Progenitor cell of endocrine pancreas (in vitro differentiated cells): ENCODE data around the gene PRUNE2. TPM values are rescaled to one million over a fixed set of nuclear protein-coding genes. Genes with fewer than 3 reads are reported as not detected.

Experiments
- DNase-seq: peaks from one replicate; pipeline ENCODE4 v3.0.0; 2021; ENCODE audit warnings: low spot score; ENCODE audit not compliant: unreplicated experiment
- H3K27ac Mint-ChIP-seq: 2 replicates; pipeline ENCODE4 v1.8.0; 2021; ENCODE audit warnings: mild to moderate bottlenecking, moderate library complexity, mixed read lengths
- H3K27me3 Mint-ChIP-seq: 2 replicates; pipeline ENCODE4 v1.8.0; 2021; ENCODE audit warnings: mixed read lengths
- H3K36me3 Mint-ChIP-seq: 2 replicates; pipeline ENCODE4 v1.8.0; 2022; ENCODE audit warnings: mixed read lengths; ENCODE audit not compliant: insufficient read depth
- H3K4me1 Mint-ChIP-seq: 2 replicates; pipeline ENCODE4 v1.8.0; 2021; ENCODE audit warnings: low read depth, mixed read lengths
- H3K4me3 Mint-ChIP-seq: 2 replicates; pipeline ENCODE4 v1.8.0; 2021; ENCODE audit warnings: low read depth, mild to moderate bottlenecking, moderate library complexity, mixed read lengths
- H3K9me3 Mint-ChIP-seq: 2 replicates; pipeline ENCODE4 v1.8.0; 2021; ENCODE audit warnings: low read depth, mixed read lengths
- CTCF ChIP-seq: fragments of 200-600 bp; sonication (generic); IDR thresholded peaks from one replicate; pipeline ENCODE4 v1.5.0; 2021; ENCODE audit warnings: antibody characterized with exemption, mild to moderate bottlenecking; ENCODE audit not compliant: unreplicated experiment
- total RNA-seq: library from RNA; stranded (reverse); gene quantifications from 2 replicates; pipeline ENCODE4 v1.2.1, GENCODE V29; 2021

PRUNE2 gene
- total RNA-seq, 1 donor from 2014 or later: 5.6 TPM

- peaks cover 26% of the 10 kb centered on the region for H3K4me1 Mint-ChIP-seq
- peak; percentile 28 for TF ChIP-seq CTCF
- no peak for DNase-seq
- no peak overlapping the region for H3K4me3 Mint-ChIP-seq
- peaks cover 10% of the 10 kb centered on the region for H3K27me3 Mint-ChIP-seq
- H3K9me3 Mint-ChIP-seq: no peaks in the 10 kb centered on the region
- no peaks in the 10 kb centered on the region for H3K36me3 Mint-ChIP-seq
- H3K27ac Mint-ChIP-seq: no peak overlapping the region
Observed at GRCh38 chr9:76718166-76718565, 187.7 kb downstream of the PRUNE2 start.

- H3K27me3 Mint-ChIP-seq: peaks cover 7% of the 10 kb centered on the region
- no peaks in the 10 kb centered on the region for H3K9me3 Mint-ChIP-seq
- no peak overlapping the region for H3K4me3 Mint-ChIP-seq
- peaks cover 28% of the 10 kb centered on the region for H3K4me1 Mint-ChIP-seq
- no peak for TF ChIP-seq CTCF
- H3K27ac Mint-ChIP-seq: no peak overlapping the region
- DNase-seq: no peak
- H3K36me3 Mint-ChIP-seq: no peaks in the 10 kb centered on the region
Observed at GRCh38 chr9:76717613-76718012, 188.3 kb downstream of the PRUNE2 start.

- no peaks in the 10 kb centered on the region for H3K36me3 Mint-ChIP-seq
- peaks cover 28% of the 10 kb centered on the region for H3K4me1 Mint-ChIP-seq
- no peak overlapping the region for H3K27ac Mint-ChIP-seq
- no peak overlapping the region for H3K4me3 Mint-ChIP-seq
- no peaks in the 10 kb centered on the region for H3K9me3 Mint-ChIP-seq
- no peak for DNase-seq
- no peak for TF ChIP-seq CTCF
- H3K27me3 Mint-ChIP-seq: peaks cover 7% of the 10 kb centered on the region
Observed at GRCh38 chr9:76717176-76717575, 188.7 kb downstream of the PRUNE2 start.

- H3K36me3 Mint-ChIP-seq: no peaks in the 10 kb centered on the region
- H3K4me3 Mint-ChIP-seq: no peak overlapping the region
- peaks cover 28% of the 10 kb centered on the region for H3K4me1 Mint-ChIP-seq
- H3K27ac Mint-ChIP-seq: no peak overlapping the region
- no peaks in the 10 kb centered on the region for H3K9me3 Mint-ChIP-seq
- H3K27me3 Mint-ChIP-seq: peaks cover 11% of the 10 kb centered on the region
- TF ChIP-seq CTCF: no peak
- DNase-seq: no peak
Observed at GRCh38 chr9:76716085-76716672, 189.7 kb downstream of the PRUNE2 start.

GRCh38 chr9:76713381-76713780 is 192.5 kb downstream of the PRUNE2 start:
- no peak overlapping the region for H3K4me3 Mint-ChIP-seq
- no peak for TF ChIP-seq CTCF
- H3K27ac Mint-ChIP-seq: no peak overlapping the region
- no peaks in the 10 kb centered on the region for H3K9me3 Mint-ChIP-seq
- peaks cover 26% of the 10 kb centered on the region for H3K4me1 Mint-ChIP-seq
- H3K36me3 Mint-ChIP-seq: no peaks in the 10 kb centered on the region
- DNase-seq: no peak
- peaks cover 23% of the 10 kb centered on the region for H3K27me3 Mint-ChIP-seq
